Anterior cingulate cortex (tissue), 58 donors: ENCODE measurements around the gene COMMD9.
A peak's percentile ranks its signal among the peaks of the same experiment; 100 is the strongest.
"Not testable (repeated sequence)": the region's sequence is repeated elsewhere in the genome, so short reads cannot be mapped to it uniquely, and the experiment has no call there.

ENCODE experiments used
- DNase-seq, 58 donors: peaks; one replicate each; lab custom pipeline; 2025; lab: John Stamatoyannopoulos, UW

The COMMD9 gene

GRCh38 chr11:36289226-36289852 is at the start of gene COMMD9:
Gene COMMD9, minus strand, starts transcription at chr11:36289424. Its CDS starts 12 bp downstream, at chr11:36289412.
- DNase-seq: peak; percentile 30 to 98 (median 93)

GRCh38 chr11:36333897-36334296 is 44.7 kb upstream of the COMMD9 start:
- DNase-seq: no peak

- no peak for DNase-seq
These were observed 44.2 kb upstream of the COMMD9 start for GRCh38 chr11:36333468-36333867.

- DNase-seq: no peak
These were observed 41.2 kb upstream of the COMMD9 start for GRCh38 chr11:36330411-36330810.

GRCh38 chr11:36328966-36329673 is 39.9 kb upstream of the COMMD9 start:
- no peak for DNase-seq

GRCh38 chr11:36326524-36327419 is 37.5 kb upstream of the COMMD9 start:
- DNase-seq: no peak

GRCh38 chr11:36325403-36325802 is 36.2 kb upstream of the COMMD9 start:
- DNase-seq: not testable (repeated sequence)

GRCh38 chr11:36324956-36325355 is 35.7 kb upstream of the COMMD9 start:
- not testable (repeated sequence) for DNase-seq

GRCh38 chr11:36317992-36318391 is 28.8 kb upstream of the COMMD9 start:
- DNase-seq: no peak

GRCh38 chr11:36316049-36316448 is 26.8 kb upstream of the COMMD9 start:
- DNase-seq: no peak

- DNase-seq: no peak
These were observed 25.2 kb upstream of the COMMD9 start for GRCh38 chr11:36314434-36314767.

- DNase-seq: no peak
These were observed 24.7 kb upstream of the COMMD9 start for GRCh38 chr11:36313750-36314433.

GRCh38 chr11:36312611-36313472 is 23.6 kb upstream of the COMMD9 start:
- DNase-seq: no peak

GRCh38 chr11:36311926-36312595 is 22.8 kb upstream of the COMMD9 start:
- DNase-seq: peak in 1 of 58 donors; percentile 5

- DNase-seq: peak in 1 of 58 donors; percentile 5
These were observed 20.6 kb upstream of the COMMD9 start for GRCh38 chr11:36309779-36310178.

- DNase-seq: no peak
These were observed 19.4 kb upstream of the COMMD9 start for GRCh38 chr11:36308577-36308976.

- DNase-seq: no peak
These were observed 17.7 kb upstream of the COMMD9 start for GRCh38 chr11:36306888-36307287.

- DNase-seq: no peak
These were observed 15.8 kb upstream of the COMMD9 start for GRCh38 chr11:36305047-36305446.

- DNase-seq: no peak
These were observed 15.1 kb upstream of the COMMD9 start for GRCh38 chr11:36304351-36304750.
